Neural crest cell (in vitro differentiated cells): Measurements from ENCODE around the gene MCUB. TPM values are rescaled to one million over a fixed set of nuclear protein-coding genes. Genes with fewer than 3 reads are reported as not detected.

Experiments used
- DNase-seq: peaks from one replicate; pipeline ENCODE4 v3.0.0; 2021; ENCODE audit warnings: low read depth, mixed read lengths, low spot score
- H3K27ac Mint-ChIP-seq: one replicate; pipeline ENCODE4 v1.8.0; 2021; ENCODE audit warnings: mild to moderate bottlenecking, mixed read lengths; ENCODE audit not compliant: unreplicated experiment
- H3K27me3 Mint-ChIP-seq: 2 replicates; pipeline ENCODE4 v1.8.0; 2021; ENCODE audit warnings: low read depth, mild to moderate bottlenecking, mixed read lengths
- H3K36me3 Mint-ChIP-seq: 2 replicates; pipeline ENCODE4 v1.8.0; 2021; ENCODE audit warnings: low read depth, mild to moderate bottlenecking, mixed read lengths
- H3K4me1 Mint-ChIP-seq: 2 replicates; pipeline ENCODE4 v1.8.0; 2021; ENCODE audit warnings: mixed read lengths
- H3K4me3 Mint-ChIP-seq: one replicate; pipeline ENCODE4 v1.8.0; 2021; ENCODE audit warnings: mild to moderate bottlenecking, mixed read lengths
- H3K9me3 Mint-ChIP-seq: 2 replicates; pipeline ENCODE4 v1.8.0; 2021; ENCODE audit warnings: mixed read lengths
- CTCF ChIP-seq: fragments of 200-600 bp; sonication (generic); conservative IDR thresholded peaks from 2 replicates; pipeline ENCODE4 v1.5.0; 2021; ENCODE audit warnings: antibody characterized with exemption, mild to moderate bottlenecking
- total RNA-seq: library from RNA; stranded (reverse); gene quantifications from 2 replicates; pipeline ENCODE4 v1.2.1, GENCODE V29; 2021

The MCUB gene
- total RNA-seq, 1 donor from 2014 or later: 15.9 TPM

- Mint-ChIP-seq H3K36me3 (peaks cover 25% of the 10 kb centered on the region), H3K4me3 (no peak overlapping the region), H3K4me1 (no peaks in the 10 kb centered on the region), H3K27ac (no peak overlapping the region), H3K9me3 (peaks cover 12% of the 10 kb centered on the region), H3K27me3 (no peaks in the 10 kb centered on the region)
- no peak for DNase-seq
- no peak for TF ChIP-seq CTCF
Measured at GRCh38 chr4:109599046-109599652, 39.1 kb downstream of the MCUB start.

- no peak overlapping the region for H3K4me3 Mint-ChIP-seq
- H3K27me3 Mint-ChIP-seq: no peaks in the 10 kb centered on the region
- no peak overlapping the region for H3K27ac Mint-ChIP-seq
- peaks cover 18% of the 10 kb centered on the region for H3K9me3 Mint-ChIP-seq
- DNase-seq: no peak
- TF ChIP-seq CTCF: no peak
- H3K4me1 Mint-ChIP-seq: no peaks in the 10 kb centered on the region
- H3K36me3 Mint-ChIP-seq: peaks cover 34% of the 10 kb centered on the region
Measured at GRCh38 chr4:109600431-109600830, 40.4 kb downstream of the MCUB start.

GRCh38 chr4:109601336-109601735, 41.3 kb downstream of the MCUB start:
- Mint-ChIP-seq H3K4me1 (no peaks in the 10 kb centered on the region), H3K27ac (no peak overlapping the region), H3K36me3 (peaks cover 37% of the 10 kb centered on the region), H3K9me3 (peaks cover 21% of the 10 kb centered on the region), H3K27me3 (no peaks in the 10 kb centered on the region), H3K4me3 (no peak overlapping the region)
- TF ChIP-seq CTCF: no peak
- no peak for DNase-seq

- no peak for TF ChIP-seq CTCF
- Mint-ChIP-seq H3K27me3 (no peaks in the 10 kb centered on the region), H3K36me3 (peaks cover 26% of the 10 kb centered on the region), H3K4me3 (no peak overlapping the region), H3K27ac (no peak overlapping the region), H3K4me1 (no peaks in the 10 kb centered on the region), H3K9me3 (peaks cover 23% of the 10 kb centered on the region)
- no peak for DNase-seq
Measured at GRCh38 chr4:109607976-109608375, 47.9 kb downstream of the MCUB start.

GRCh38 chr4:109608879-109609278, 48.8 kb downstream of the MCUB start:
- Mint-ChIP-seq H3K9me3 (peaks cover 24% of the 10 kb centered on the region), H3K36me3 (peaks cover 24% of the 10 kb centered on the region), H3K4me3 (no peak overlapping the region), H3K4me1 (no peaks in the 10 kb centered on the region), H3K27me3 (no peaks in the 10 kb centered on the region), H3K27ac (no peak overlapping the region)
- TF ChIP-seq CTCF: no peak
- no peak for DNase-seq
